CD4-positive, alpha-beta memory T cell (primary cell): Measurements from ENCODE around the gene SNRNP70. TPM values are rescaled to one million over a fixed set of nuclear protein-coding genes. Genes with fewer than 3 reads are reported as not detected.

Experiments used
- CTCF ChIA-PET: fragments of 350-600 bp; sonication (Branson Sonifier 250); formaldehyde crosslinking; loops from one replicate; lab custom pipeline; 2021; ENCODE audit warnings: inconsistent platforms; ENCODE audit not compliant: partially characterized antibody; lab: Charles Lee
- POLR2A ChIA-PET: fragments of 350-600 bp; sonication (Branson Sonifier 250); formaldehyde crosslinking; loops from one replicate; lab custom pipeline; 2021; ENCODE audit not compliant: partially characterized antibody; lab: Charles Lee
- DNase-seq, 5 donors: peaks; one replicate each; pipeline versions ENCODE4 v3.0.0 to v3.0.0-alpha.2; 2020 to 2022; ENCODE audit warnings: mixed read lengths in 1 of 5
- H3K27ac ChIP-seq: one replicate; pipeline ENCODE4 v1.7.0; 2013; ENCODE audit warnings: low read depth, low read length
- H3K27me3 ChIP-seq: 2 replicates; pipeline ENCODE4 v1.7.0; 2013; ENCODE audit warnings: mild to moderate bottlenecking, low read length, moderate library complexity; ENCODE audit not compliant: insufficient read depth
- H3K36me3 ChIP-seq: 2 replicates; pipeline ENCODE4 v1.7.0; 2013; ENCODE audit warnings: mild to moderate bottlenecking, low read length, moderate library complexity; ENCODE audit not compliant: insufficient read depth
- H3K4me1 ChIP-seq: 2 replicates; pipeline ENCODE4 v1.7.0; 2013; ENCODE audit warnings: mild to moderate bottlenecking, low read length, moderate library complexity; ENCODE audit not compliant: insufficient read depth
- H3K4me3 ChIP-seq, 2 donors: one replicate each; pipeline ENCODE4 v1.7.0; 2013; ENCODE audit warnings: low read length in 2 of 2, mild to moderate bottlenecking in 1 of 2
- H3K9me3 ChIP-seq, 2 donors: one replicate each; pipeline ENCODE4 v1.7.0; 2013; ENCODE audit warnings: low read length in 2 of 2, control low read depth in 1 of 2; ENCODE audit not compliant: control insufficient read depth in 1 of 2
- H3K27ac Mint-ChIP-seq, 7 donors: one replicate each; pipeline ENCODE4 v1.8.0; 2020 to 2021; ENCODE audit warnings: mixed read lengths in 7 of 7, mild to moderate bottlenecking in 6 of 7, inconsistent platforms in 3 of 7, moderate library complexity in 3 of 7
- H3K27me3 Mint-ChIP-seq, 2 donors: one replicate each; pipeline ENCODE4 v1.8.0; 2020 to 2021; ENCODE audit warnings: mixed read lengths in 2 of 2
- H3K36me3 Mint-ChIP-seq, 2 donors: one replicate each; pipeline ENCODE4 v1.8.0; 2020 to 2021; ENCODE audit warnings: mixed read lengths in 2 of 2, inconsistent platforms in 1 of 2, mild to moderate bottlenecking in 1 of 2
- H3K4me1 Mint-ChIP-seq, 4 donors: one replicate each; pipeline ENCODE4 v1.8.0; 2020 to 2021; ENCODE audit warnings: mixed read lengths in 4 of 4, mild to moderate bottlenecking in 1 of 4
- H3K4me3 Mint-ChIP-seq, 8 donors: one replicate each; pipeline ENCODE4 v1.8.0; 2020 to 2021; ENCODE audit warnings: mixed read lengths in 8 of 8, mild to moderate bottlenecking in 7 of 8, moderate library complexity in 6 of 8, inconsistent platforms in 3 of 8
- H3K9me3 Mint-ChIP-seq, 8 donors: one replicate each; pipeline ENCODE4 v1.8.0; 2020 to 2021; ENCODE audit warnings: mixed read lengths in 8 of 8, mild to moderate bottlenecking in 5 of 8, inconsistent platforms in 3 of 8, moderate library complexity in 1 of 8
- intact Hi-C: fragments of 100-400 bp; cut with micrococcal nuclease; formaldehyde crosslinking; loops from one replicate; pipeline ENCODE4 v1.15.1; 2023
- polyA plus RNA-seq, 2 donors: library from polyadenylated mRNA; unstranded; fragments of 300-500 nt; fragmentation: Illumina TruSeq; gene quantifications; one replicate each; pipeline ENCODE4 v1.2.3, GENCODE V29; 2021
- total RNA-seq, 2 experiments: library from RNA; stranded (reverse); gene quantifications; one replicate each; pipeline ENCODE4 v1.2.3, GENCODE V29; 2021

SNRNP70 gene
- total and polyA plus RNA-seq, 4 experiments from 2014 or later, result 31.5 to 689 (median 365) TPM

- DNase-seq, result no peak
- H3K9me3 ChIP-seq, result no peaks in the 10 kb centered on the region
- POLR2A ChIA-PET, result no interaction called here
- H3K9me3 Mint-ChIP-seq, result peaks cover 0 to 2% (median 0%) of the 10 kb centered on the region in 8 donors
- H3K36me3 ChIP-seq, result no peaks in the 10 kb centered on the region
- intact Hi-C loops, result no loop called here
- H3K36me3 Mint-ChIP-seq, result no peaks in the 10 kb centered on the region
- H3K27ac Mint-ChIP-seq, result no peak overlapping the region
- no peak overlapping the region for H3K4me3 ChIP-seq
- H3K27ac ChIP-seq, result no peak overlapping the region
- H3K27me3 ChIP-seq, result peaks cover 26% of the 10 kb centered on the region
- CTCF ChIA-PET, result no interaction called here
- peak overlapping the region in 1 of 8 donors; percentile 28 for H3K4me3 Mint-ChIP-seq
- H3K4me1 Mint-ChIP-seq, result peaks cover 14 to 59% (median 21%) of the 10 kb centered on the region in 4 donors
- peaks cover 45 to 56% of the 10 kb centered on the region in 2 donors for H3K27me3 Mint-ChIP-seq
- H3K4me1 ChIP-seq, result peaks cover 38% of the 10 kb centered on the region
Observed at GRCh38 chr19:49154279-49154678, 69.0 kb downstream of the SNRNP70 start.

DNA sequence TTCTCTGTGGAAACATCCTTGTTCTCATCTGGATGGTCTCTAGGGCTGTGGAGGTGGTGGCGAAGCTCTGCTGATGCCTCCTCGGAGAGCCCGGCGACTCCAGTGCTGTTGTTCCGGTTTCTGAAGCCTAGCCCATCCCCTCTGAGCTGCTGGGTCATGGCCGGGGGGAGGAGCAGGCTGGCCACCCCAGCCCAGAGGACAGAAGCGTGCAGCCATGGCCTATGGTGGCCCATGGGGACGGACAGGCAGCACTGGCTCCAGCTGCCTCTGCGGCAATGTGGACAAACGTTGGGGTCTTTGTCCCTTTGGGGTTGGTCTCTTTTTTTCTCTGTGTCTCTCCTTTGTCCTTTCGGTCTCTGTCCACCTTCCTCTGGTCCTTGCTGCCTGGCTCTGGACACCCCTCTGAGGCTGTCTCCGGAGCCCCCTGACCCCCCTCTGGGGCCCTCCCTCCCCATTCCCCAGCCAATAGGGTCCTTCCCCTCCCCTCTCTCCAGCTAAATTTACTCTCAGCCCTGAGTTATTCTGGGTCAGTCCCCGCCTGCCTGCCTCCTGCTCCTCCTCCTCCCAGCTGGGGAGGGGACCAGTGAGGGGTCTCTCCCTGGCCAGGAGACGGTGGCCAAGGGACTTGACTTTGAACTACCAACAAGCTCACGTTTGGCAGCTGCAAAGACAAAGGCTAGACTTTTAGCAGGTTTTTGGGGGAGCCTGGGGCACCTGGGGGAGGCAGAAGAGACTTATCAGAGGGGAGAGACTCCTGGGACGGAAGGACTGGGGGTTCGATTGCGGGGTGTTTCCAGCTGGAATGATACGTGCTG, 70.0 kb downstream of the SNRNP70 start, which contains the start of gene HRC:
Gene HRC, minus strand, starts transcription at position 392 of the 815 bp plus-strand sequence. Its CDS starts 159 bp downstream, at position 233.
- Mint-ChIP-seq H3K9me3 (peaks cover 0 to 2% (median 0%) of the 10 kb centered on the region in 8 donors), H3K27ac (peak within 1 kb of the TSS in 1 of 7 donors; percentile 41), H3K4me3 (peak within 1 kb of the TSS in 3 of 8 donors; percentile 11 to 45 (median 24)), H3K27me3 (peaks cover 45 to 57% of the 10 kb centered on the region in 2 donors), H3K4me1 (peaks cover 9 to 49% (median 15%) of the 10 kb centered on the region in 4 donors), H3K36me3 (no peaks in the 10 kb centered on the region)
- Histone ChIP-seq H3K27ac (no peak within 1 kb of the TSS), H3K27me3 (peaks cover 17% of the 10 kb centered on the region), H3K4me3 (no peak within 1 kb of the TSS), H3K4me1 (peaks cover 29% of the 10 kb centered on the region), H3K9me3 (no peaks in the 10 kb centered on the region), H3K36me3 (no peaks in the 10 kb centered on the region)
- POLR2A ChIA-PET, result no interaction called here
- CTCF ChIA-PET, result interaction anchor here (1.7 kb wide), 1 partner anchor 9 kb away, joined by 5 read pairs; no protein-coding TSS in a partner anchor
- DNase-seq, result no peak
- intact Hi-C loops, result no loop called here

GRCh38 chr19:49155820-49156346, 70.6 kb downstream of the SNRNP70 start:
- POLR2A ChIA-PET, result no interaction called here
- CTCF ChIA-PET, result interaction anchor here (1.7 kb wide), 1 partner anchor 9 kb away, joined by 5 read pairs; no protein-coding TSS in a partner anchor
- H3K4me3 Mint-ChIP-seq, result peak overlapping the region in 2 of 8 donors; percentile 5 to 24
- H3K36me3 ChIP-seq, result no peaks in the 10 kb centered on the region
- peaks cover 23% of the 10 kb centered on the region for H3K4me1 ChIP-seq
- no peak overlapping the region for H3K27ac ChIP-seq
- H3K27me3 Mint-ChIP-seq, result peaks cover 50 to 63% of the 10 kb centered on the region in 2 donors
- peaks cover 0 to 2% (median 0%) of the 10 kb centered on the region in 8 donors for H3K9me3 Mint-ChIP-seq
- no peaks in the 10 kb centered on the region for H3K9me3 ChIP-seq
- DNase-seq, result no peak
- intact Hi-C loops, result no loop called here
- no peaks in the 10 kb centered on the region for H3K36me3 Mint-ChIP-seq
- H3K27me3 ChIP-seq, result peaks cover 12% of the 10 kb centered on the region
- peaks cover 9 to 46% (median 14%) of the 10 kb centered on the region in 4 donors for H3K4me1 Mint-ChIP-seq
- H3K27ac Mint-ChIP-seq, result no peak overlapping the region
- H3K4me3 ChIP-seq, result no peak overlapping the region

DNA sequence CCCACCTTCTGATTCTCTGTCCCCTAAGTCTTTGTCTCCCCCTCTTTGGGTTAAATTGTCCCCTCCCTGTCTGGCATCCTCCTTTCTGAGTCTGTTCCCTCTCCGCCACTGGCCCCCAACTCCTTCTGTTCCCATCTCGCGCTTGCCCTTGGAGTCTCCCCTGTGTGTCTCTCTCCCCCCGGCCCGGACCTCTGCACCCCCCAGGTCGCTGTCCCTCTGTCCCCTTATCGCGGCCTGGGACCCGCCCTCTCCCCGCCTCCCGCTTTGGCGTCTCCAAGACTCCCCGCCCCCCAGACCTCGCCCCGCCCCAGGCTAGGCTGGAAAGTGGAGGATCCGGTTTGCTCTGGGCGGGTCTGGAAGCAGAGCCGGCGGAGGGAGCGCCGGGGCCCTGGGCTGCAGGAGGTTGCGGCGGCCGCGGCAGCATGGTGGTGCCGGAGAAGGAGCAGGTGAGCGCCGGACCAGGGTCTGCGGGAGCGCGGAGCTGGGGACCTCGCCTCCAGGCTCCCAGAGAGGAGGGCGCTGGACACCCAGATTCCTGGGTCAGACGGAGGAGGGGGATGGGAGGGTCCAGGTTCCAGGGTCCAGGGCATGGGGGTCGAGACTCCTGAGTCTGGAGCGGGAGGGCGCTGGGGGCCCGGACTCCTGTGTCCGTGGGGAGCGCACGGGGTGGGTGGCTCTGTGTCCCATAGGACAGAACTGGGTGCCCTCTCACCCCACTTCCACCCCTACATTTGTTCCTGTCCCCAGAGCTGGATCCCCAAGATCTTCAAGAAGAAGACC, 72.4 kb downstream of the SNRNP70 start, which contains the start of gene TRPM4:
Gene TRPM4, plus strand, starts transcription at position 348 of the 780 bp plus-strand sequence. Its CDS starts 75 bp downstream, at position 423.
- peaks cover 4 to 31% (median 7%) of the 10 kb centered on the region in 4 donors for H3K4me1 Mint-ChIP-seq
- peaks cover 47 to 59% of the 10 kb centered on the region in 2 donors for H3K27me3 Mint-ChIP-seq
- no peak within 1 kb of the TSS for H3K27ac Mint-ChIP-seq
- CTCF ChIA-PET, result no interaction called here
- no peak within 1 kb of the TSS for H3K27ac ChIP-seq
- intact Hi-C loops, result no loop called here
- H3K4me1 ChIP-seq, result peaks cover 10% of the 10 kb centered on the region
- H3K36me3 Mint-ChIP-seq, result no peaks in the 10 kb centered on the region
- peak within 1 kb of the TSS in 7 of 8 donors; percentile 36 to 80 (median 53) for H3K4me3 Mint-ChIP-seq
- H3K27me3 ChIP-seq, result peaks cover 5% of the 10 kb centered on the region
- no peak for DNase-seq
- H3K9me3 Mint-ChIP-seq, result peaks cover 0 to 2% (median 0%) of the 10 kb centered on the region in 8 donors
- no peak within 1 kb of the TSS for H3K4me3 ChIP-seq
- H3K36me3 ChIP-seq, result no peaks in the 10 kb centered on the region
- POLR2A ChIA-PET, result no interaction called here
- no peaks in the 10 kb centered on the region for H3K9me3 ChIP-seq

Other genes with a start within 250 kb of the SNRNP70 start
- gene HSD17B14, start 249.0 kb upstream of the SNRNP70 start, total RNA-seq, result under 1 TPM; 0.35 to 0.75 TPM
- gene HSD17B14, start 249.0 kb upstream of the SNRNP70 start, polyA plus RNA-seq, result 1 to 10 TPM in 1 of 2 donors, under 1 TPM in 1; 0.32 to 1.1 TPM
- 1 to 10 TPM; 2.8 to 6.6 TPM for gene PLEKHA4, start 216.8 kb upstream of the SNRNP70 start, total RNA-seq
- gene PLEKHA4, start 216.8 kb upstream of the SNRNP70 start, polyA plus RNA-seq, result 1 to 10 TPM; 2.3 to 7.5 TPM
- 10 to 100 TPM; 67.0 to 69.8 TPM for gene PPP1R15A, start 213.0 kb upstream of the SNRNP70 start, total RNA-seq
- gene PPP1R15A, start 213.0 kb upstream of the SNRNP70 start, polyA plus RNA-seq, result 10 to 100 TPM; 79.6 to 83.3 TPM
- gene TULP2, start 186.7 kb upstream of the SNRNP70 start, total RNA-seq, result not detected
- gene TULP2, start 186.7 kb upstream of the SNRNP70 start, polyA plus RNA-seq, result not detected
- 100 to 1,000 TPM; 132 to 145 TPM for gene NUCB1, start 185.1 kb upstream of the SNRNP70 start, total RNA-seq
- gene NUCB1, start 185.1 kb upstream of the SNRNP70 start, polyA plus RNA-seq, result 100 to 1,000 TPM in 1 of 2 donors, 10 to 100 TPM in 1; 65.3 to 126 TPM
- gene DHDH, start 151.8 kb upstream of the SNRNP70 start, total RNA-seq, result 1 to 10 TPM; 1.2 to 1.6 TPM
- 1 to 10 TPM in 1 of 2 donors, under 1 TPM in 1; 0.60 to 1.2 TPM for gene DHDH, start 151.8 kb upstream of the SNRNP70 start, polyA plus RNA-seq
- gene BAX, start 130.6 kb upstream of the SNRNP70 start, total RNA-seq, result 100 to 1,000 TPM; 173 to 183 TPM
- gene BAX, start 130.6 kb upstream of the SNRNP70 start, polyA plus RNA-seq, result 10 to 100 TPM; 56.5 to 66.8 TPM
- gene FTL, start 120.1 kb upstream of the SNRNP70 start, total RNA-seq, result 1,000 to 10,000 TPM; 1,304 to 1,371 TPM
- gene FTL, start 120.1 kb upstream of the SNRNP70 start, polyA plus RNA-seq, result 1,000 to 10,000 TPM; 3,537 to 4,474 TPM
- gene GYS1, start 92.1 kb upstream of the SNRNP70 start, total RNA-seq, result 10 to 100 TPM; 56.2 to 56.4 TPM
- 10 to 100 TPM; 30.6 to 31.4 TPM for gene GYS1, start 92.1 kb upstream of the SNRNP70 start, polyA plus RNA-seq
- 10 to 100 TPM; 27.9 to 28.5 TPM for gene RUVBL2, start 91.6 kb upstream of the SNRNP70 start, total RNA-seq
- gene RUVBL2, start 91.6 kb upstream of the SNRNP70 start, polyA plus RNA-seq, result 10 to 100 TPM; 48.6 to 51.9 TPM
- not detected for gene LHB, start 68.4 kb upstream of the SNRNP70 start, total RNA-seq
- gene LHB, start 68.4 kb upstream of the SNRNP70 start, polyA plus RNA-seq, result under 1 TPM in 1 of 2 donors, not detected in 1; 0.49 TPM
- not detected for gene CGB3, start 61.1 kb upstream of the SNRNP70 start, total RNA-seq
- not detected for gene CGB3, start 61.1 kb upstream of the SNRNP70 start, polyA plus RNA-seq
- not detected for gene CGB2, start 53.6 kb upstream of the SNRNP70 start, total RNA-seq
- gene CGB2, start 53.6 kb upstream of the SNRNP70 start, polyA plus RNA-seq, result not detected
- gene CGB1, start 48.6 kb upstream of the SNRNP70 start, total RNA-seq, result not detected
- not detected for gene CGB1, start 48.6 kb upstream of the SNRNP70 start, polyA plus RNA-seq
- gene CGB5, start 41.6 kb upstream of the SNRNP70 start, total RNA-seq, result not detected
- not detected for gene CGB5, start 41.6 kb upstream of the SNRNP70 start, polyA plus RNA-seq
- gene CGB8, start 36.3 kb upstream of the SNRNP70 start, total RNA-seq, result not detected
- not detected for gene CGB8, start 36.3 kb upstream of the SNRNP70 start, polyA plus RNA-seq
- gene CGB7, start 27.7 kb upstream of the SNRNP70 start, total RNA-seq, result not detected
- gene CGB7, start 27.7 kb upstream of the SNRNP70 start, polyA plus RNA-seq, result not detected
- gene NTF4, start 20.6 kb upstream of the SNRNP70 start, total RNA-seq, result not detected
- not detected for gene NTF4, start 20.6 kb upstream of the SNRNP70 start, polyA plus RNA-seq
- not detected for gene KCNA7, start 12.8 kb upstream of the SNRNP70 start, total RNA-seq
- not detected for gene KCNA7, start 12.8 kb upstream of the SNRNP70 start, polyA plus RNA-seq
- 10 to 100 TPM; 17.7 to 18.6 TPM for gene LIN7B, start 28.9 kb downstream of the SNRNP70 start, total RNA-seq
- 1 to 10 TPM; 4.4 to 5.3 TPM for gene LIN7B, start 28.9 kb downstream of the SNRNP70 start, polyA plus RNA-seq
- 1 to 10 TPM; 1.7 to 1.9 TPM for gene C19orf73, start 33.7 kb downstream of the SNRNP70 start, total RNA-seq
- 1 to 10 TPM; 1.9 to 3.7 TPM for gene C19orf73, start 33.7 kb downstream of the SNRNP70 start, polyA plus RNA-seq
- 1 to 10 TPM; 4.0 to 4.5 TPM for gene PPFIA3, start 34.1 kb downstream of the SNRNP70 start, total RNA-seq
- under 1 TPM; 0.27 to 0.68 TPM for gene PPFIA3, start 34.1 kb downstream of the SNRNP70 start, polyA plus RNA-seq
- not detected for gene HRC, start 69.9 kb downstream of the SNRNP70 start, total RNA-seq
- gene HRC, start 69.9 kb downstream of the SNRNP70 start, polyA plus RNA-seq, result not detected
- gene TRPM4, start 72.3 kb downstream of the SNRNP70 start, total RNA-seq, result under 1 TPM in 1 of 2 experiments, not detected in 1; 0.41 TPM
- gene TRPM4, start 72.3 kb downstream of the SNRNP70 start, polyA plus RNA-seq, result not detected
- 1 to 10 TPM; 4.3 to 5.1 TPM for gene SLC6A16, start 239.7 kb downstream of the SNRNP70 start, total RNA-seq
- gene SLC6A16, start 239.7 kb downstream of the SNRNP70 start, polyA plus RNA-seq, result 1 to 10 TPM; 1.1 to 1.8 TPM
- 100 to 1,000 TPM; 330 to 347 TPM for gene CD37, start 250.0 kb downstream of the SNRNP70 start, total RNA-seq
- gene CD37, start 250.0 kb downstream of the SNRNP70 start, polyA plus RNA-seq, result 100 to 1,000 TPM; 109 to 192 TPM